GM23338 (cell line): ENCODE measurements around the gene APBB3. TPM values are rescaled to one million over a fixed set of nuclear protein-coding genes. Genes with fewer than 3 reads are reported as not detected.

Experiments
- ATAC-seq: fragments of 200-7000 bp; cut with Tn5 transposase; 3 replicates; pipeline ENCODE4 v1.9.1; 2020
- DNase-seq: peaks from one replicate; pipeline ENCODE4 v3.0.0-alpha.2; 2015; ENCODE audit warnings: low spot score
- H2AFZ ChIP-seq: fragments of 200-600 bp; sonication (generic); 2 replicates; pipeline ENCODE4 v1.8.0; 2016; ENCODE audit warnings: antibody characterized with exemption, mild to moderate bottlenecking, moderate library complexity
- H3F3A ChIP-seq: fragments of 200-600 bp; sonication (generic); replicated peaks from 2 replicates; pipeline ENCODE4 v1.8.0; 2017; ENCODE audit warnings: antibody characterized with exemption, mixed run types, low read depth
- H3K27ac ChIP-seq: fragments of 200-600 bp; sonication (generic); 2 replicates; pipeline ENCODE4 v1.6.1; 2016; ENCODE audit warnings: low read depth
- H3K27me3 ChIP-seq: fragments of 200-600 bp; sonication (generic); 2 replicates; pipeline ENCODE4 v1.8.0; 2016; ENCODE audit warnings: mild to moderate bottlenecking, mixed run types, moderate library complexity; ENCODE audit not compliant: insufficient read depth
- H3K36me3 ChIP-seq: fragments of 200-600 bp; sonication (generic); 2 replicates; pipeline ENCODE4 v1.8.0; 2016; ENCODE audit warnings: mild to moderate bottlenecking; ENCODE audit not compliant: insufficient read depth
- H3K4me1 ChIP-seq: fragments of 200-600 bp; sonication (generic); 2 replicates; pipeline ENCODE4 v1.8.0; 2016; ENCODE audit warnings: mild to moderate bottlenecking, moderate library complexity; ENCODE audit not compliant: insufficient read depth
- H3K4me2 ChIP-seq: fragments of 200-600 bp; sonication (generic); 2 replicates; pipeline ENCODE4 v1.7.1; 2017; ENCODE audit warnings: mixed run types
- H3K4me3 ChIP-seq: fragments of 200-600 bp; sonication (generic); 2 replicates; pipeline ENCODE4 v1.6.1; 2016; ENCODE audit warnings: mixed run types
- H3K79me2 ChIP-seq: fragments of 200-600 bp; sonication (generic); replicated peaks from 2 replicates; pipeline ENCODE4 v1.8.0; 2017; ENCODE audit warnings: mild to moderate bottlenecking; ENCODE audit not compliant: insufficient read depth
- H3K9me2 ChIP-seq: fragments of 200-600 bp; sonication (generic); 2 replicates; pipeline ENCODE4 v1.8.0; 2017; ENCODE audit not compliant: insufficient read depth
- H4K20me1 ChIP-seq: fragments of 200-600 bp; sonication (generic); replicated peaks from 2 replicates; pipeline ENCODE4 v1.8.0; 2017; ENCODE audit warnings: mild to moderate bottlenecking; ENCODE audit not compliant: insufficient read depth
- H3K27ac Mint-ChIP-seq: 2 replicates; pipeline ENCODE4 v1.8.0; 2020; ENCODE audit warnings: inconsistent platforms, mild to moderate bottlenecking, moderate library complexity, mixed read lengths
- H3K27me3 Mint-ChIP-seq: 3 replicates; pipeline ENCODE4 v1.8.0; 2022; ENCODE audit warnings: low read depth, mild to moderate bottlenecking, moderate library complexity, mixed read lengths, inconsistent platforms; ENCODE audit not compliant: insufficient read depth, poor library complexity
- H3K36me3 Mint-ChIP-seq: 3 replicates; pipeline ENCODE4 v1.8.0; 2021; ENCODE audit warnings: low read depth, mild to moderate bottlenecking, inconsistent platforms, moderate library complexity, mixed read lengths
- H3K4me1 Mint-ChIP-seq: 3 replicates; pipeline ENCODE4 v1.8.0; 2020; ENCODE audit warnings: mild to moderate bottlenecking, inconsistent platforms, mixed read lengths
- H3K4me3 Mint-ChIP-seq: 3 replicates; pipeline ENCODE4 v1.8.0; 2021; ENCODE audit warnings: moderate library complexity, mild to moderate bottlenecking, inconsistent platforms, mixed read lengths
- H3K9me3 Mint-ChIP-seq: 3 replicates; pipeline ENCODE4 v1.8.0; 2020; ENCODE audit warnings: moderate library complexity, mild to moderate bottlenecking, inconsistent platforms, mixed read lengths
- CREB1 ChIP-seq: fragments of 250-450 bp; sonication (Bioruptor Pico); IDR thresholded peaks from 2 replicates; pipeline ENCODE4 v1.5.0; 2020; ENCODE audit warnings: low read depth, mild to moderate bottlenecking, moderate library complexity
- ETS1 ChIP-seq: IDR thresholded peaks from 2 replicates; pipeline ENCODE4 v1.6.1; 2016; ENCODE audit warnings: antibody characterized with exemption
- EZH2 ChIP-seq: fragments of 200-600 bp; sonication (generic); IDR thresholded peaks from one replicate; pipeline ENCODE4 v1.8.0; 2017; ENCODE audit warnings: antibody characterized with exemption, mild to moderate bottlenecking, low read depth; ENCODE audit not compliant: unreplicated experiment
- EZH2phosphoT487 ChIP-seq: fragments of 200-600 bp; sonication (generic); IDR thresholded peaks from one replicate; pipeline ENCODE4 v1.8.1; 2018; ENCODE audit warnings: antibody characterized with exemption; ENCODE audit not compliant: unreplicated experiment
- NANOG ChIP-seq: IDR thresholded peaks from 2 replicates; pipeline ENCODE4 v1.6.1; 2016; ENCODE audit warnings: antibody characterized with exemption, borderline replicate concordance
- POLR2AphosphoS5 ChIP-seq: IDR thresholded peaks from 2 replicates; pipeline ENCODE4 v1.6.1; 2016; ENCODE audit warnings: antibody characterized with exemption, low read depth
- REST ChIP-seq: IDR thresholded peaks from one replicate; pipeline ENCODE4 v1.6.1; 2018; ENCODE audit warnings: antibody characterized with exemption; ENCODE audit not compliant: unreplicated experiment
- STAT1 ChIP-seq: IDR thresholded peaks from one replicate; pipeline ENCODE4 v1.6.1; 2016; ENCODE audit warnings: antibody characterized with exemption; ENCODE audit not compliant: unreplicated experiment
- ZNF114 ChIP-seq: fragments of 250-450 bp; sonication (Bioruptor Pico); IDR thresholded peaks from 2 replicates; pipeline ENCODE4 v1.5.0; 2020; ENCODE audit warnings: mild to moderate bottlenecking, moderate library complexity
- ZNF331 ChIP-seq: fragments of 250-450 bp; sonication (Bioruptor Pico); IDR thresholded peaks from 2 replicates; pipeline ENCODE4 v1.5.0; 2020; ENCODE audit warnings: low read depth, mild to moderate bottlenecking, moderate library complexity
- microRNA-seq: library from miRNA; unstranded; fragments of <30 nt; microRNA quantifications from one replicate; pipeline ENCODE4, GENCODE V29; 2017
- polyA plus RNA-seq: library from polyadenylated mRNA; unstranded; fragments of >200 nt; fragmentation: Nextera tagmentation; extraction: Ambion mirVana; gene quantifications from 2 replicates; pipeline ENCODE4 v1.2.1, GENCODE V29; 2016
- small RNA-seq: library from RNA; depleted of rRNA; stranded (forward); fragments of <200 nt; gene quantifications from one replicate; pipeline ENCODE3, GENCODE V24; 2014; ENCODE audit warnings: low replicate concordance
- total RNA-seq: library from RNA; depleted of rRNA; stranded (reverse); fragments of >200 nt; shearing (Covaris generic); gene quantifications from 2 replicates; pipeline ENCODE4 v1.2.3, GENCODE V29; 2014; rRNA removed
- TF ChIP-seq, protein P1 (sequence below), 2 experiments: fragments of 200-600 bp in 1 of 2; sonication (generic) in 1 of 2; conservative IDR thresholded peaks; 2 replicates each; pipeline versions ENCODE4 v1.5.1 to v1.6.1; 2016 to 2017; ENCODE audit warnings: antibody characterized with exemption in 2 of 2, low read depth in 2 of 2, mild to moderate bottlenecking in 2 of 2, moderate library complexity in 1 of 2

The APBB3 gene
- total and polyA plus RNA-seq, 2 experiments from 2014 or later, result 9.0 to 15.4 TPM

DNA sequence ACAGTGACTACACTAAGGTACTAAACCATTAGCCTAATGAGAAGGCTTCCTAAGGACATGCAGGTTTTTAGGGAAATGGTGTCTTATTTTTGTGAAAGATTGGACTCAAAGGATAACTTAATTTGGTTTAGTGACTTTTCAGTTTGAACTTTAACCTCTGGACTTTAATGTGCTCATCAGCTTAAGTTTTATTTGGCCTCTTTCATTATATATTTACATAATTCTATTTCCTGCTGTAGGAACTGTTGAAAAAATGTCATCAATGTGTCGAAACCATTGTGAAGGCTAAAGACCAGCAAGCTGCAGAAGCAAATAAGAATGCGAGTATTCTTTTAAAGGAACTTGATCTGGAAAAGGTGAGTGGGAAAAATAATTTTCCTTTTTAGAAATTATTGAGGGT, 51.3 kb downstream of the APBB3 start (continued):
- TF ChIP-seq ETS1, result no peak
- TF ChIP-seq EZH2phosphoT487, result no peak
- TF ChIP-seq STAT1, result no peak
- TF ChIP-seq REST, result no peak

GRCh38 chr5:140509898-140510297, 54.5 kb downstream of the APBB3 start:
- no peak overlapping the region for H3K4me2 ChIP-seq
- H2AFZ ChIP-seq, result no peak overlapping the region
- no peaks in the 10 kb centered on the region for H3F3A ChIP-seq
- no peaks in the 10 kb centered on the region for H3K9me3 Mint-ChIP-seq
- no peak overlapping the region for H3K27ac Mint-ChIP-seq
- H3K36me3 ChIP-seq, result peaks cover 72% of the 10 kb centered on the region
- H3K4me3 Mint-ChIP-seq, result no peak overlapping the region
- H3K36me3 Mint-ChIP-seq, result peaks cover 81% of the 10 kb centered on the region
- TF ChIP-seq ZNF331 (CRISPR knock-in tag), result no peak
- TF ChIP-seq STAT1, result no peak
- TF ChIP-seq EZH2phosphoT487, result no peak
- TF ChIP-seq NANOG, result no peak
- no peak for TF ChIP-seq CREB1
- TF ChIP-seq ZNF114 (CRISPR knock-in tag), result no peak
- TF ChIP-seq EZH2, result no peak
- no peak for TF ChIP-seq POLR2AphosphoS5
- TF ChIP-seq, protein P1, sequence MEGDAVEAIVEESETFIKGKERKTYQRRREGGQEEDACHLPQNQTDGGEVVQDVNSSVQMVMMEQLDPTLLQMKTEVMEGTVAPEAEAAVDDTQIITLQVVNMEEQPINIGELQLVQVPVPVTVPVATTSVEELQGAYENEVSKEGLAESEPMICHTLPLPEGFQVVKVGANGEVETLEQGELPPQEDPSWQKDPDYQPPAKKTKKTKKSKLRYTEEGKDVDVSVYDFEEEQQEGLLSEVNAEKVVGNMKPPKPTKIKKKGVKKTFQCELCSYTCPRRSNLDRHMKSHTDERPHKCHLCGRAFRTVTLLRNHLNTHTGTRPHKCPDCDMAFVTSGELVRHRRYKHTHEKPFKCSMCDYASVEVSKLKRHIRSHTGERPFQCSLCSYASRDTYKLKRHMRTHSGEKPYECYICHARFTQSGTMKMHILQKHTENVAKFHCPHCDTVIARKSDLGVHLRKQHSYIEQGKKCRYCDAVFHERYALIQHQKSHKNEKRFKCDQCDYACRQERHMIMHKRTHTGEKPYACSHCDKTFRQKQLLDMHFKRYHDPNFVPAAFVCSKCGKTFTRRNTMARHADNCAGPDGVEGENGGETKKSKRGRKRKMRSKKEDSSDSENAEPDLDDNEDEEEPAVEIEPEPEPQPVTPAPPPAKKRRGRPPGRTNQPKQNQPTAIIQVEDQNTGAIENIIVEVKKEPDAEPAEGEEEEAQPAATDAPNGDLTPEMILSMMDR (conservative IDR thresholded peaks at IDR 0.05; ENCODE audit: low read depth in 2 of 2), result no peak
- ATAC-seq (no peak), DNase-seq (no peak)
- peaks cover 3% of the 10 kb centered on the region; the same call in 1 of the 2 replicates for H4K20me1 ChIP-seq
- no peaks in the 10 kb centered on the region for H3K27me3 ChIP-seq
- no peaks in the 10 kb centered on the region for H3K79me2 ChIP-seq
- no peaks in the 10 kb centered on the region for H3K9me2 ChIP-seq
- H3K4me1 ChIP-seq, result no peaks in the 10 kb centered on the region
- no peak overlapping the region for H3K4me3 ChIP-seq
- H3K27ac ChIP-seq, result no peak overlapping the region
- no peaks in the 10 kb centered on the region for H3K4me1 Mint-ChIP-seq
- no peaks in the 10 kb centered on the region for H3K27me3 Mint-ChIP-seq

Small RNA genes lying within 50 kb of the gene (microRNA-seq; reads per million reads assigned to microRNA genes)
- not detected for gene MIR6831

Small RNA genes lying within 50 kb of the gene (small RNA-seq; reads per million reads assigned to genes)
- gene RF00279 (0.12 reads per million), gene RF00443 (not detected)

Other genes with a start within 250 kb of the APBB3 start
- 2.0 and 2.9 TPM in 2 replicates for gene HBEGF, start 218.0 kb downstream of the APBB3 start, total RNA-seq
- gene HBEGF, start 218.0 kb downstream of the APBB3 start, polyA plus RNA-seq, result 2.2 and 2.3 TPM in 2 replicates
- gene SLC4A9, start 204.4 kb downstream of the APBB3 start, total RNA-seq, result 0.08 TPM in 1 of 2 replicates, not detected in the other
- gene SLC4A9, start 204.4 kb downstream of the APBB3 start, polyA plus RNA-seq, result 0.08 TPM in 1 of 2 replicates, not detected in the other
- gene ANKHD1, start 162.8 kb downstream of the APBB3 start, total RNA-seq, result 119 and 123 TPM in 2 replicates
- gene ANKHD1, start 162.8 kb downstream of the APBB3 start, polyA plus RNA-seq, result 58.6 and 73.0 TPM in 2 replicates
- gene EIF4EBP3, start 16.9 kb downstream of the APBB3 start, total RNA-seq, result 2.4 TPM in 1 of 2 replicates, not detected in the other
- 20.2 and 21.5 TPM in 2 replicates for gene EIF4EBP3, start 16.9 kb downstream of the APBB3 start, polyA plus RNA-seq
- 29.7 and 38.4 TPM in 2 replicates for gene SRA1, start 7.1 kb downstream of the APBB3 start, total RNA-seq
- 67.2 and 74.7 TPM in 2 replicates for gene SRA1, start 7.1 kb downstream of the APBB3 start, polyA plus RNA-seq
- 34.4 and 39.1 TPM in 2 replicates for gene SLC35A4, start 230 bp upstream of the APBB3 start, total RNA-seq
- gene SLC35A4, start 230 bp upstream of the APBB3 start, polyA plus RNA-seq, result 17.7 and 19.0 TPM in 2 replicates
- not detected in 2 replicates for gene CD14, start 68.6 kb upstream of the APBB3 start, total RNA-seq
- gene CD14, start 68.6 kb upstream of the APBB3 start, polyA plus RNA-seq, result 0.17 TPM in 1 of 2 replicates, not detected in the other
- 19.9 and 37.4 TPM in 2 replicates for gene TMCO6, start 74.9 kb upstream of the APBB3 start, total RNA-seq
- gene TMCO6, start 74.9 kb upstream of the APBB3 start, polyA plus RNA-seq, result 18.7 and 19.0 TPM in 2 replicates
- 48.8 and 55.7 TPM in 2 replicates for gene NDUFA2, start 83.0 kb upstream of the APBB3 start, total RNA-seq
- 292 and 317 TPM in 2 replicates for gene NDUFA2, start 83.0 kb upstream of the APBB3 start, polyA plus RNA-seq
- 58.9 and 77.3 TPM in 2 replicates for gene IK, start 83.2 kb upstream of the APBB3 start, total RNA-seq
- gene IK, start 83.2 kb upstream of the APBB3 start, polyA plus RNA-seq, result 116 and 128 TPM in 2 replicates
- 18.0 and 22.7 TPM in 2 replicates for gene WDR55, start 100.3 kb upstream of the APBB3 start, total RNA-seq
- 9.3 and 9.6 TPM in 2 replicates for gene WDR55, start 100.3 kb upstream of the APBB3 start, polyA plus RNA-seq
- 15.5 and 22.0 TPM in 2 replicates for gene DND1, start 109.0 kb upstream of the APBB3 start, total RNA-seq
- gene DND1, start 109.0 kb upstream of the APBB3 start, polyA plus RNA-seq, result 7.3 and 8.1 TPM in 2 replicates
- 57.8 and 58.8 TPM in 2 replicates for gene HARS1, start 126.8 kb upstream of the APBB3 start, total RNA-seq
- 48.6 and 51.6 TPM in 2 replicates for gene HARS1, start 126.8 kb upstream of the APBB3 start, polyA plus RNA-seq
- 21.6 and 29.6 TPM in 2 replicates for gene HARS2, start 126.9 kb upstream of the APBB3 start, total RNA-seq
- 12.7 and 14.4 TPM in 2 replicates for gene HARS2, start 126.9 kb upstream of the APBB3 start, polyA plus RNA-seq
- gene ZMAT2, start 135.8 kb upstream of the APBB3 start, total RNA-seq, result 26.4 and 35.6 TPM in 2 replicates
- gene ZMAT2, start 135.8 kb upstream of the APBB3 start, polyA plus RNA-seq, result 45.1 and 50.6 TPM in 2 replicates
- 1.6 and 3.2 TPM in 2 replicates for gene PCDHA1, start 221.5 kb upstream of the APBB3 start, total RNA-seq
- gene PCDHA1, start 221.5 kb upstream of the APBB3 start, polyA plus RNA-seq, result 0.52 and 0.81 TPM in 2 replicates
- 2.2 and 2.4 TPM in 2 replicates for gene PCDHA2, start 230.3 kb upstream of the APBB3 start, total RNA-seq
- gene PCDHA2, start 230.3 kb upstream of the APBB3 start, polyA plus RNA-seq, result 0.99 and 1.3 TPM in 2 replicates
- 4.0 TPM in 2 replicates for gene PCDHA3, start 236.5 kb upstream of the APBB3 start, total RNA-seq
- 0.87 and 1.2 TPM in 2 replicates for gene PCDHA3, start 236.5 kb upstream of the APBB3 start, polyA plus RNA-seq
- gene PCDHA4, start 242.5 kb upstream of the APBB3 start, total RNA-seq, result 9.6 and 12.5 TPM in 2 replicates
- 1.6 and 1.8 TPM in 2 replicates for gene PCDHA4, start 242.5 kb upstream of the APBB3 start, polyA plus RNA-seq